GM18499 (cell line): ENCODE measurements around the gene LARP6.
"Not testable (repeated sequence)": the region's sequence is repeated elsewhere in the genome, so short reads cannot be mapped to it uniquely, and the experiment has no call there.

ENCODE experiments used
- ATAC-seq: cut with Tn5 transposase; IDR thresholded peaks from one replicate; pipeline ENCODE4 v1.9.1; 2021; ENCODE audit warnings: moderate number of reproducible peaks; ENCODE audit not compliant: insufficient read depth, unreplicated experiment

LARP6 gene

DNA sequence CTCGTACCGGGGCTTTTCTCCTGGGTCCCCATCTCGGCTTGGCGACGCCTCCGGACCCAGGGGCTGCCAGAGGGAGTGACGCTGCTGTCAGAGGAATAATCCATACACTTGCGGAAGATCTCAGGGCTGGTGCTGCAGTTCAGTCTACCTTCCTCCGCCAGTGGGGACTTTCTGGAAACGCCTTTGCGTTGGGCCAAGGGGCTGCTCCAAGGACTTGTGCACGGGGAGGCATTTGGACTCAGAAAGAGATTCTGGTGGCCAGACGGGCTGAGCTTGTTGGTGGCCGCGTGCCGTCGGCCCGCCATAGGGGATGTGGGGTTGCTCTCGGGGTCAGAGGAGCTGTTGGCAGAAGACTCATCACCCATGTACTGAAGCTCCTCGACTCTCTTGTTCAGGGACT lies 21.8 kb downstream of the LARP6 start:
- no peak for ATAC-seq

DNA sequence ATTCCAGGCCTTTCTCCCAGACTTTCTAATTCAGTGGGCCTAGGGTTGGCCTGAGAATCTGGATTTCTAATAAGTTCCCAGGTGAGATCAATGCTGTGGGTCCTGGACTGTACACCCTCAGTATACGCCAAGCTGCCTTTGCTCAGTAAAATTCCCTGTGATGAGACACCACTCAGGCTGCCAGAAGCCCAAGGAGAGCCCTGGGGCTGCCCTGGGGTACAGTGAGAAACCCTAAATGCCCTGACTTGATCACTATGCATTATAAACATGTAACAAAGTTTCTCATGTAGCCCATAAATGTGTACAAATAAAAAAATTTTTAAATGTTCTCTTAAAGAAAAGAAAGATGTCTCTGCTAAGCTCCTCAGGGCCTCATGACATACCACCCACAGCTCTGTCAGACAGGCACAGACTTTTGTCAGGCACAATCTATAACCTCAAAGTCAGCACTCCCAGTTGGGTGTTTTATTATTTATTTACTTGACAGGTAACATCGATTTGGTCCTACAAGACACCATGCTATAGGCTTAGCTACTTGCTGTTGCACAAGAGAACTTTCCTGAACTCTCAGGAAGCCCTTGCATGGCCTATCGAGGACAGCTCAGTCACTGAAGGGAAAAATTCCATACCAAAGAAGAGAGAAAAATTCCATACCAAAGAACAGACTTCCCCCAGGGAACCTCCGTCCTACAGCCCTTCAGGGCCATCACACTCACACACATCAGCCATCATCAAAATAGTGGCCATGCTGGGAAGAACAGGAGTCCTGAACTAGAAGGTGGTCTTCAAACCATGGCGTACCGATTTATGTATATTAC lies 22.7 kb downstream of the LARP6 start:
- no peak for ATAC-seq

DNA sequence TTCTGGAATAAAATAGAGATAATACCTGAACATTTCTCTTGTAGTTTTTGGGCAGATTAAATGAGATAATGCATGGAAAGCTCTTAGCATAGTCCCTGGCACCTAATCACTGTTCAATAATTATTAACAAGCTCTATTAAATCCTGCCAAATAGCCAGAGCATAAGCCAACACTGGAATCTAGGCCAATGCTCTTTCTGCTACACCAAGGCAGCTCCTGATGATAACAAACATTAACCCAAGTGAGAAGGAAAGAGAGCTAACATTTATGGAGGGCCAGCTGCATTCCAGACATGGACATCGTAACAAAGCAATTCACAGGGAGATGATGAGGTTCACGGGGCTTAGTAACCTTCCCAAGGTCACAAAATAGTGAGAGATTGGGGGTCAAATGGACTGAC lies 23.3 kb downstream of the LARP6 start:
- no peak for ATAC-seq

DNA sequence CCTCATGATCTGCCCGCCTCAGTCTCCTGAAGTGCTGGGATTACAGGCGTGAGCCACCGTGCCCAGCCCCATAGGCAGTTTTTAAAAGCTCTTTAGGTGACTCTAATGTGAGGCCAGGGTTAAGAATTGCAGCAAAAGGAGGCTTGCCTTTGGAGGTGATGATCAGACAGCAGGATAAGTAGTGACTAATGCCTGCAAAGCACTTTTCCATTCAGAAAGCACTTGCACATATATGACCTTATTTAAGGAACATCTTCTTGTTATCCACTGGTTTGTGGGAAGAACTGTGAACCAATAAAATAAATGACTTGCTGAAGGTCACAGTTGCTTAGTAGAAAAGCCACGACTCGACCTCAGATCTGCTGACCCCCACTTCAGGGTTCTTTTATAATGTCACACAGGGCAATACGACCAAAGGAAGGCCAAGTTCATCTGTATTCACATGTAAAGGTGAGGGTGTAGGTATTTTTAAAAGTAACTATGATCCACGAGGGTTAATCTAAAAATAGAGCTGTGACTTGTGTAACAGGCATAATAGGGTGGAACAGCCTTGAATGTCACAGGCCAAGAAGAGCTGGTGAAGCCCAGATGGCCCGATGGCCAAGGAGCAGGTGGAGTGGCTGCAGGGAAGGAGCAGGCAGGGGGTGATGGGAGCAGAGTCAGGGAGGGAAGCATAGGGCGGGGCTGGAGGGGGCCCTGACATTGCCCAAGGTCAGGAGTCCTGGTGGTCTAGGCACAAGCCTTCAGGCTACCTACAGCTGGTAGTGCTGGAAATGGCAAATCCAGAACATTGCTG lies 24.4 kb downstream of the LARP6 start:
- ATAC-seq = no peak

DNA sequence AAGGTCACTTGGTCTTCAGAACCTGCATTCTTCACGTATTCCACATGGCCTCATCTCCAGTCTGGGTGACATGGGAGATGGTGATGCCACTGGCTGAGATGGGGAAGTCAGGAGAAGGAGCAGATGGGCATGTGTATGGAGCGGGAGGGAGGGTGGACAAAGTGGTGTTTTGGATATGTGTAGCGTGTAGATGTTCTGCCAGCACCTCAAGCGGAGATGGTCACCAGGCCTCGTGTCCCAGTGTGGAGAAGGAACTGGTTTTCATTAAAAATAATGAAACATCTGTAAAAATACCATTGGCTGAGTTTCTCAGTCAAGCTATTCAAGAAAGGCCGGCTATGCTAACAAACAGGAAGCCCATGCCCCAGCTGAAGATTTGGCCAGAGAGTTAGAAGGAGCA lies 26.2 kb downstream of the LARP6 start:
- ATAC-seq = no peak

DNA sequence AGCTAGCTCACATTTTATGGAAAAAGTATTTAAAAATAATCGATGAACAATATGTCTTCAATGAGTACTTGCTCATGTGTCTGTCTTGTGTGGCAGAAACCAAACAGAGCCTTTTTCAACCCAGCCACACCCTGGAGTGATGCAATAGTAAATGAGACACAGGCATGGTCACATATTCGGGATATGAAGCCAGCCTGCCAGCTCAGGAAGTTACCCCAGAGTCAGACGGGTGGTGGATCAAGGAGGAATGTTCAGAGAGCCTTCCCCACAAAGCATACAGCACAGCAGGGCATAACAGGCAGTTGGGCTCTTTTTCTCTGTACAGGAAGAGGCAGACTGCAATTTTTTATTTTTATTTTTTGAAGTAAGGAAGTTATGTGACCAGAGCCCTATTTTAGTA lies 27.3 kb downstream of the LARP6 start:
- no peak for ATAC-seq

DNA sequence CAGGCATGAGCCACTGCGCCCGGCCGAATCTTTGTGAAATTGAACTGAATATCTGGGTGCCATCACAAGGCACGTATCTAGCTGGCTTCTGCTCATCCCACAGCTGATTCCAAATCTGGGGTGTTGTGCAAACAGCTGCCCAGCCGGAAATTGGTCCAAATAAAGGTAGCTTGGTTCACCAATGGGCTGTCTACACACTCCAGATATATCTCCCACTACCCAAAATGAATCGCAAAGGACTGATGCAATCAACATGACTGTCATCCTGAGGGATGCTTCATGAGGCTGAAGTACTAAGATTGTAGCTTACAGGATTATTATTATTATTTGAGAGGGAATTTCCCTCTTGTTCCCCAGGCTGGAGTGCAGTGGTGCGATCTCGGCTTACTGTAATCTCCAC lies 28.1 kb downstream of the LARP6 start:
- no peak for ATAC-seq

DNA sequence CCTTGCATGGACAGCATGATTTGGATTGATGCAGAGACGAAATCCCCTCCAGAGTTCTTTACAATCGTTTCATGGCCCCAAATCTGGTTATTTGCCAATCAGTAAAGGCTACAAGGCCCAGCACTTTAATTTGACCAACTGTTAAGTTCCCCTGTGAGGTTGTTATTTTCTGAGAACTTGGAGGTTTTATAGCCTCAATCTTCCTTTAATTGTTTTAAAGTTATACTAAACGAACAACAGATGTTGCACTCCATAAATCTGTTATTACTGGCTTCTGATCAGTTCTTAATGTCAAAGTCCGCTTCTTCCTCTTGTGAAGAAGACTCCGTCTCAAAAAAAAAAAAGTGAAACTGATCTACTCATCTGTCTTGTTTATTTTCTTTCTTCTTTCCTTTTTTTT lies 30.8 kb downstream of the LARP6 start:
- ATAC-seq = no peak

DNA sequence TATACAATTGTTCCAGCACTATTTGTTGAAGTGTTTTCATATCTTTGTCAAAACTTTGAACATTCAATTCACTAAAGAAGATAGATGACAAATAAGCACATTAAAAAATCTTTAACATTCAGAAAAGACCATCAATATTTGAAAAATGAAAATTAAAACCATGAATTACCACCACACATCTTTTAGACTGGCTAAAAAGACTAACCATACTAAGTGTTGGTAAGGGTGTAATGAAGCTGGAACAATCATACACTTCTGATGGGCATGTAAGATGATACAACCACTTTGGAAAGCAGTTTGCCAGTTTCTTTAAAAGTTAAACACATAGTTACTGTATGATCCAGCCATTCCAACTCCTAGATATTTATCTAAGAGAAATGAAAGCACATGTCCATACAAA lies 33.7 kb downstream of the LARP6 start:
- no peak for ATAC-seq

DNA sequence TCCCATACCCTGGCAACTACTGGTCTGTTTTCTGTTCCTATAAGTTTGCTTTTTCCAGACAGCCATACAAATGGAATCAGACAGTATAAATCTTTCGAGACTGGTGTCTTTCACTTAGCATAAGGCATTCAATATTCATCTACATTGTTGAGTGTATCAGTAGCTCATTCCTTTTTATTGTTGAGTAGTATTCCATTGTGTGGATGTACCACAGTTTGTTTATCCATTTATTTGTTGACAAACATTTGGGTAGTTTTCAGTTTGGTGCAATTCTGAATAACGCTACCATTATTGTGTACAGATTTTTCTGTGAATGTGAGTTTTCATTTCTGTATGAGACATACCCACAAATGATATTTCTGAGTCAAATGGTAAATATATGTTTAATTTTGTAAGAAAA lies 35.4 kb downstream of the LARP6 start:
- no peak for ATAC-seq

DNA sequence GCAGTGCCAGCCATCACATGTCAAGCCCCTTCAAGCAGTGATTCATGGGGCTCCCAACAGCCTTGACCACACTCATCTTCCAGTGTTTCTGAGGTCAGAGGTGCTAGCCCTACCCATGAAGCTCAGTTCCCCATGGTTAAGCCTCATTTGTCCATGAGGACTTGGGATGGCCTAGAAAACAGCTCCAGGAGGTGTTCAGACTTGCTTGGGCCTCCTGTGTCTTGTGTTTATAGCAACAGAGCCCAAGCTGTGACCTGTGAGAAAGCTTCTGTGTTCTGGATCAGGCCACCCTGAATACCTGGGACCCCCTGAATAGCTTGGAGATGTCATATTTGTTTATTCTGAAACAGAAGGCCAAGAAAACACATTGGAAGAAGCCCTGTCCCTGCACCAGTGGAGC lies 36.7 kb downstream of the LARP6 start:
- ATAC-seq = no peak

DNA sequence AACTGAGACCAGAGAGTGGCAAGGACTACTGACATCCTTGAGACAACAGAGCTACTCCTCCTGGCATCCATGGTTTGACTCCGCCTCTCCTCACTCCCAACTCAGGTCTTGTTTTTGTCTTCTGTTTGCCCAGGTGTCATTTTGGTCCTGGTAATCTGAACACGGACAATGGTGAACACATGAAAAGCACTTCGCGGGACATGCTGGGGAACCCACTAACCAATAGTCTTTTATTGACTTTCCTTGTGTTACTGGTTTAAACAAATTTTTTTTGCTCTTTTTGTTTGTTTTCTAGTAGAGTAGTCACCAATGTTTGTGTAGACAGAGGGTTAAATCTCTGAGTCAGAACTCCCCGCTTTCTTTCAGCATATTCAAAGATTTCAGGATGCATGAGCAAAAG lies 38.4 kb downstream of the LARP6 start:
- ATAC-seq = no peak

DNA sequence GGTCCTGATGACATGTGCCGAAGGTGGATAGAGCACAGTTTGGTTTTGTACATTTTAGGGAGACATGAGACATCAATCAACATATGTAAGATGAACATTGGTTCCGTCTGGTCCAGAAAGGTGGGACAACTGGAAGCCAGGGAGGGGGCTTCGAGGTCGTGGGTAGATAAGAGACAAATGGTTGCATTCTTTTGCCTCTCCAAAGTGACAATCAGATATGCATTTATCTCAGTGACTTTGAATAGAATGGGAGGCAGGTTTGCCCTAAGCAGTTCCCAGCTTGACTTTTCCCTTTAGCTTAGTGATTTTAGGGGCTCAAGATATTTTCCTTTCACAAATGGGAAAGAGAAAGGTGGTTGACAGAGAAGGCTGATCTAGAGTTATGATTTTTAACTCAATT lies 38.9 kb downstream of the LARP6 start:
- ATAC-seq = not testable (repeated sequence)

DNA sequence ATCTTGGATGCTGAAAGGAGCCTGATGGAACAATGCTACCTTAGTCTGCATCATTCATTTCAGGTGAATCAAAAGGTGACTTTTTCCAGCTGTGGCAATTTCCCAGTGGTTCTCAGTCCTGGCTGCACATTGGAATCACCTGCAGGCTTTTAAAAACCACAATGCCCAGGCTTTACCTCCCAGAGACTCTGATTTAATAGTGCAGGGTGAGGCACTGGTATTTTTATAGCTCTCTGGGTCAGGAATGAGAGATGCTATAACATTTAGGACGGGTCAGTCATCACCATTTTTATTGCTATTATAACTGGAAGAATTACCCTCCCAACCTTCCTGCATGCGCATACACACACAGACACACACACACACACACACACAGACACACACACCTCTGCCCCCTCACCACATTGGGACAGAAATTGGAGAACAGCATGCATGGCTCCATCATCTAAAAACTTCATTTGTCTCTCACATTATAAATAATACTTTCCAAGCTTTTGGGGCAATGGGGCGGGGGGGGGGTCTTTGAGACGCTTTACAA lies 41.1 kb downstream of the LARP6 start:
- no peak for ATAC-seq

DNA sequence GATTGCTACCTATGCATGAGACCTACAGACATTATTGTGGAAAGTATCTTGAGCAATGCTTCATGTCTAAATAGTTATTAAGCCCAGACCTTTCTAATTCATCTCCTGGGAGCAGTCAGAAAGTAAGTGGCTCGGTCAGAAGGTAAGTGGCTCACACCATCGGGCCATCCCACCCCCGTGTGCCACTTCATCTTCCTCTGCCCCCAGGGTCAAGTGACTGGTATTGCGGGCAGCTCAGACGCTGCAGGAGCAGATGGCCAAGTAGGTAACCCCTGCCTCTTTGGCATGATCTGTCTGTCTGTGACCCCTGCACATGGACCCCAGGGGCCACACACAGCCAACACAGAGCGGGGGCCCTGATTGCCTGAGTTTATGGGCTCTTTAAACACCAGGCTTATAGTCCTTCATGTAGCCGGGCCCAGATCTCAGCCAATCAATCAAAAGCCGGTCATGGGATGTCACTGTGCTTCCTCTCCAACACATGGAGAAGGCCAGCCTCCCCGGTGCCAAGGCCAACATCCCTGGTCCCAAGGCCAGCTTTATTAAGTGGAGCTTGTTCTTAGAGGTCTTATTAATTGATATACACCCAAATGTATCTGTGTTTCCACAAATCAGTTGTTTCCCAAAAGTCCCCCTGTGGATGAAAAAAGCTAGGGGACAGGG lies 42.9 kb downstream of the LARP6 start:
- no peak for ATAC-seq

DNA sequence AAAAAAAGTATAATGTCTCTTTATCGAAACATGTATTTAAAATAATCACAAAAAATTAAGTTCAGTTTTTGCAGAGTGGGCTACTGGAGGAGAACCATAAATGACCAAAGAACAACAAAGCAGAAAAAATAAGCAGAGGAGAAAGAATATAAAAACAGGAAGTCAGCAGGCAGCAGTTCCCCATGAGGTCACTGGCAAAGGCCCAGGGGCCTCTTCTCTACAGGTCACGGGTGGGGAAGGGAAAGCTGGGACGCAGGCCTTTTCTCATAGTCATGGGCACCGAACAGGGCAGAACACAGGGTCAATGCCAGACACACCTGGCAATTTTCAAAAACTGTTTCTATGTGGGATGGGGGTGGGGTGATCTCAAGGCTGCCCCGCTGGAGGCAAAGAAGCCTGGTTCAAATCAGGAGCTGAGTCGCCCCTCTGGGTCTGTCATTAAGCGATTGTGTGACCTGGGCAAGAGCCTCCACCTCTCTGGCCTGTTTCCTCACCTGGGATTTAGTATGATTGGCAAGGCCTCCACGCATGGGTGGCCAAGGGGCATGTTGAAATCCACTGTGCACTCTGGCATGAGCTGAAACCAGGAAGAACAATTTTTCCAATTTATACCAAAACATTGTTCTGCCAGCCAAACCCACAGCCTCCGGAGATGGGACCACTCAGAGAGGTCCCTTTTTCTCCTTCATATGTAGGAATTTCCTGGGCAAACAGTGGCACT lies 46.8 kb downstream of the LARP6 start:
- no peak for ATAC-seq

DNA sequence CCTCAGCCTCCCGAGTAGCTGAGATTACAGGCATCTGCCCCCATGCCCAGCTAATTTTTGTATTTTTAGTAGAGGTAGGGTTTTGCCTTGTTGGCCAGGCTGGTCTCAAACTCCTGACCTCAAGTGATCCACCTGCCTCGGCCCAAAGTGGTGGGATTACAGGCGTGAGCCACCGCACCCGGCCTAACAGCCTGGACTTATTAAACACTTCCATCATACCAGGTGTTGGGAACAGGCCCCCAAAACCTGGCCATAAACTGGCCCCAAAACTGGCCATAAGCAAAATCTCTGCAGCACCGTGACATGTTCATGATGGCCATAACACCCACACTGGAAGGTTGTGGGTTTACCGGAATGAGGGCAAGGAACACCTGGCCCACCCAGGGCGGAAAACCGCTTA lies 49.6 kb downstream of the LARP6 start:
- not testable (repeated sequence) for ATAC-seq

DNA sequence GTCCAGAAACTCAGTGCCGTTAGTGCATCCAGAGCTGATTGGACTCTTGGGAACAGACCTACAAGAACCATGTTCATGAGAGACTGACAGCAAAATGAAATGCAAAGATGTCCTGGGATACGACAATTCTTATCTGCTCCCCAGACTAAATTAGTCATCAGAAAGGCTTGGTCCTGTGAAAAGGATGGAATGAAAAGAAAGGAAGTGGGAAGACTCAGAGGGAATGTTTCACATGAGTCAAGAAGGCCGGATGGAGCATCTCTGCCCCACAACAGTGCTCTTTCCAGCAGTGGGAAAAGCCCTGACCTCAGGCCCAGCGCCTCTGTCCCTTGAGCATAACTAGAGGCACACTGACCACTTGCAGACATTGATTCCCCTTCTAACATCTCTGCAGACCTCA lies 51.3 kb downstream of the LARP6 start:
- ATAC-seq = no peak

DNA sequence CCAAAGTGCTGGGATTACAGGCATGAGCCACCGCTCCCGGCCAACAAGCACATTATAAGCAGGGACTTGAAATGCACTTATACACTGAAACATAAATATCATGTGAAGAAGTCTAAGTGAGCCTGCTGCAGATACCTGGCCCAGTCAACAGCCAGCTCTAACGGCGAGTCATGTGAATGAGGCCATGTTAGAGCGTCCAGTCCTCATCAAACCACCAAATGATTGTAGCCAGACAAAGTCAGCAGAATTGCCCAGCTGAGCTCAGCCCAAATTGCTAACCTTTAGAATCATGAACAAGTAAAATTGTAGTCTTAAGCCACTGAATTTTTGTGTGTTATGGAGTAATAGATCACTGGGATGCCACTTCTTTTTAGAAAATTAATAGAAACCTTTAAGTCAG lies 52.8 kb downstream of the LARP6 start:
- ATAC-seq = no peak

DNA sequence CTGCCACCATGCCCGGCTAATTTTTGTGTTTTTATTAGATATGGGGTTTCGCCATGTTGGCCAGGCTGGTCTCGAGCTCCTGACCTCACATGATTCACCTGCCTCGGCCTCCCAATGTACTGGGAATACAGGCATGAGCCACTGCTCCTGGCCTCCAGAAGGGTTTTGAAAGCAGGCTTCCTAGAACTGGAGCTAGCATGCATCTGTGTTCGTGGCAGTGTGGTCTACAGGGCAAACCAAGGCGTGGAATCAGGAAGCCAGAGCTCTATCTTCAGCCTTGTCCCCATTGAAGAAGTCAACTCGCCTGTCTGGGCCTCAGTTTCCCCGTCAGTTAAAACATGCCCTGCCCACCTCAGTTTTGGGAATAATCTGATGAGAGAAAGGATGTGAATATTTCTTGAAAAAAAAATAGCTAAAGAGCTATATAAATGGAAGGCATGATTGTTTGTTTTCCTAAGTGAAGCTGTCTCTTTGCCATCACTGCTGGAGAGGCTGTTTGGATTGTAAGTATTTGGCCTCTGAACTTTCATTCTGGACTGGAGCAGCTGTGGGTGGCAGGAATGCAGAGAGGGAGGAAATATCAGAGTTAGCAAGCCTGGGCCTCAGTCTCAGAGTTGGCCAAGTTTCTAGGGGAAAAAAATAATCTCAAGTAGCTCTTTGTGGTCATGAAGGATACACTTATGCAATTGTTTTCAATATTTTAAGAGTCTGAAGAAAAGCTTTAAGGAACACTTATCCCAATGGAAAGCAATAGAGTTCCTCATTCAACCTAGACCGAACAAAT lies 54.1 kb downstream of the LARP6 start:
- ATAC-seq = no peak
